ENCODE data around the gene MTSS2.

The MTSS2 gene, protein sequence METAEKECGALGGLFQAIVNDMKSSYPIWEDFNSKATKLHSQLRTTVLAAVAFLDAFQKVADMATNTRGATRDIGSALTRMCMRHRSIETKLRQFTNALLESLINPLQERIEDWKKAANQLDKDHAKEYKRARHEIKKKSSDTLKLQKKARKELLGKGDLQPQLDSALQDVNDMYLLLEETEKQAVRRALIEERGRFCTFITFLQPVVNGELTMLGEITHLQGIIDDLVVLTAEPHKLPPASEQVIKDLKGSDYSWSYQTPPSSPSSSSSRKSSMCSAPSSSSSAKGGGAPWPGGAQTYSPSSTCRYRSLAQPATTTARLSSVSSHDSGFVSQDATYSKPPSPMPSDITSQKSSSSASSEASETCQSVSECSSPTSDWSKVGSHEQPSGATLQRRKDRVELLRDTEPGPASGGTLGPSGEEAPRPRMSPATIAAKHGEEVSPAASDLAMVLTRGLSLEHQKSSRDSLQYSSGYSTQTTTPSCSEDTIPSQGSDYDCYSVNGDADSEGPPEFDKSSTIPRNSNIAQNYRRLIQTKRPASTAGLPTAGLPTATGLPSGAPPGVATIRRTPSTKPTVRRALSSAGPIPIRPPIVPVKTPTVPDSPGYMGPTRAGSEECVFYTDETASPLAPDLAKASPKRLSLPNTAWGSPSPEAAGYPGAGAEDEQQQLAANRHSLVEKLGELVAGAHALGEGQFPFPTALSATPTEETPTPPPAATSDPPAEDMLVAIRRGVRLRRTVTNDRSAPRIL

DNA sequence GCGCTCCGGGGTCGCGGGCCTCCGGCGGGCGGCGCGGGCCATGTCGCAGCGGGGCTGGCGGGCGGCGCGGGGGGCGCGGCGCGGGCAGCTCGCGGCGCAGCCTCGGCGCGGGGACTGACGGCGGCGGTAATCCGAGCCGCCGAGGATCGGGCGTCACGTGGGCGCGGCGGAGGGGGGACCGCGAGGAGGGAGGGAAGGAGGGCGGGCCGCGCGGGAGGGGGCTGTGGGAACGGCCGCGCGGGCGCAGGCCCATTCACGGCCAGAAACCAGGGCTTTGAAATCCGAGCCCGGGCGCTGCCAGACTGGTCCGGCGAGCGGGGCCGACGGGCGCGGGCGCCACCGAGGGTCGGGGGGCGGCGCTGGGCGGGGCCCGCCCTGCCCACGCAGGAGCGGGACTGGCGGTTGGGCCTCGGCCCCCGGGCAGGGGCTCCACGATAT is at the start of gene MTSS2:
MTSS2 (minus strand) TSS at position 116 of the 438 bp plus-strand sequence. CDS start 262 bp downstream, outside the sequence.
- DNase-seq, result no peak

DNA sequence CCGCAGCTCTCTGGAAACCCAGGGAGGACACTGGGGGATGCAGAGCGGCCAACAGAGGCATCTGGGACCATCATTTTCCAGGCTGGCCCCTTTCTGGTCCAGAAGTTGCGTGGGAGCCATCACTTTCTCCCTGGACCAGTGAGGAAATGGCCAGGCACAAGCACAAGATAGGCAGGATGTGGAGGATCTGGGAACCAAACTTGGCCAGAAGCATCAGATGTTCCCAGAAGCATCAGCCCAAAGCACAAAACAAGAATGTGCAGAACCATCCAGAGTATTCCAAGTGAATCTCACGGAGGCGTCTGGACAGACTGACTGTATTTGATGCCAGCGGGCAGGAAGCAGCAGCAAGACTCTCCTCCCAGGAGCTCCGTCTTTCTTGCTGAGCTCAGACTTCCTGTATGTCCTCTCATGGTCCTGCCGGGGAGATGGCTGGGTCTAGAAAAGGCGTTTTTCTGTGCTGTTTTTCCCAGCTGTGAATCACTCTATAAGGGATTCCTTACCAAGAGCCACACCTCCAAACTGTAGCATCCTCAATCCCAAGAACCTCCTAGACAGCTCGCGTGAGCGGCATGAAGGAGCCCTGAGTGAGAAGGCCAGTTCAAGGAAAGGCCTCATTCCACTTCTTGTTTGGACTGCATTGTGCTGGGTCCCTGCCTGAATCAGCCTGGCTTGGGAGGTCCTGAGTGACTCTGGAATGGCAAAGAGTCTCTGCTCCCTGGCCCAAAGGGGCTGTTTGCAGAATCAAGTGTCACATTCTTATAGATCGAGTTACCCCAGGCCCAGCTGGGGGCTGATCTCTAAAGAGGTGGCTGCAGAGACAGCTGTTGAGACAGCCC is 49.5 kb upstream of the MTSS2 start:
- no peak for DNase-seq

DNA sequence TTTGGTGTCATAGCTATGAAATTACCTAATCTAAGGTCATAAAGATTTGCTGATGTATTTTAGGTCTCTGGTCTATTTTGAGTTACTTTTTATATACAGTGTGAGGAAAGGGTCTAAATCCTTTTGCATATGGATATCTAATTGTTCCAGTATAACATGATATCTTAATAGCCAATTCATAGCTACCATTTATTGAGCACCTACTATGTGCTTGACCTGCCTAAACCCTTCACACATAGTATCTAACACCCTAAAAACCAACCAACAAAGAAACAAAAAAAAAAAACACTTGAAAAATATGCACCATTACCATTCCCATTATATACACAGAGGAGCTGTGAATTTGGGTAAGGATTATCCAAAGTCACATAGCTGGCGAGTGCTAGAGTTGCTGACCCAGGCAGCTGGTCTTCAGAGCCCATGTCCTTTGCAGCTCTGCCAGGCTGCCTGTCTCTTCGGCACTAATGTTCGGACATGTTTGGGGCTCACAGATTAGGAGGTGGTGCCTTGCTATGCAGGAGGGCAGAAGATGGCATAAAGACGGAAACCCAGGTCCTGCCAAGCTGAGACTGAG is 48.8 kb upstream of the MTSS2 start:
- DNase-seq, result no peak

DNA sequence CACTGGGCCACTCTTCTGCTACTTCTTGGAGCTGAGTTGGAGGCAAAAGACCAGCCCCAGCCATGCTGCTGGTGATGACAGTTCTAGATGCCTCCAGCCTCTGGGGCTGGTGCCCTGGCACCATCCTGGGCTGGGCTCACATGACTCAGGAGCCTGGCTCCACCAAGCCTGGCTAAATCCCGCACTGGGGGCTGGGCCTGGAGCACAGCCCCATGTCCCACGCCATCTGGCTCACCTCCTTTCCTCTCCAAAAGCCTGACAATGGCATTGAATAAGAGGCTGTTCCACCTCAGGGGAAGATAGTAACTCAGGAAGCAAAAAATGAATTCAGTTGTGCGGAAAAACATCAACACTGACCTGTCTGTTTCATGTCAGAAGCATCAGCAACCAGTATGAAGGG is 45.1 kb upstream of the MTSS2 start:
- no peak for DNase-seq

DNA sequence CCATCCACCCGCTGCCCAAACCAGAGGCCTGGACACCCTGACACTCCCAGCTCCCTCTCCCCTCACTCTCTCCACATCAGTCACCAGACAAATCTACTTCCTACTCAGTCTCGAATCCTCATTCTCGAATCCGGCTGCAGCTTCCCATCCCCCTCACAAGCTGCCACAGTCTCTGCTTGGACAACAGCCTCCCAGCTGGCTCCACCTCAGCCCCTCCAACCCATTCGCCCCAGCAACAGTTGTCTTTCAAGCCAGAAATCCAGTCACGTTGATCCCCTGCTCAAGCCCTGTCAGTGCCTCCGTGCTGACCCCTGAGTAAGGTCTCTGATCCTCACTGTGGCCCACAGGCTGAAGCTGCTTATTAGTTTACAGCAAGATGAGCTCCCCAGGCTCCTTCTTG is 44.2 kb upstream of the MTSS2 start:
- DNase-seq, result no peak

DNA sequence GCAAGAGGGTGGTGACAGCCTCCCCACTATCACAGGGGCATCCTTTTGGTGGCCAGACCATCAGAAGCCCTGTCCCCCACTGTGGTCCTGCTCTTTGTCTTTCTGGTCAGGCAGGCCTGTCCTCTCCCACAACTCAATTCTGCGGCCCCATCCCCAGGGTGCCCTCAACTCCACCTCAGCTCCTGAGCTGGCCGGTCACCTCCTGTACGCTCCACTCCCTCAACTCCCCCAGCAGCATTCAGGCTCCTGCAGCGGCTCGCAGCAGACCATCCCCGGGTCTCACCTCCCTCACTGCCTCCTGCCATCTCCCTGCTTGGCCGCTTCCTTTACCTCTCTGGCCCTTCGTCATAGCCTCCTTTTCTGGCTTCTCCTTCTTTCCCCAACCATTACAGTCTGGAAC is 43.4 kb upstream of the MTSS2 start:
- DNase-seq, result no peak

DNA sequence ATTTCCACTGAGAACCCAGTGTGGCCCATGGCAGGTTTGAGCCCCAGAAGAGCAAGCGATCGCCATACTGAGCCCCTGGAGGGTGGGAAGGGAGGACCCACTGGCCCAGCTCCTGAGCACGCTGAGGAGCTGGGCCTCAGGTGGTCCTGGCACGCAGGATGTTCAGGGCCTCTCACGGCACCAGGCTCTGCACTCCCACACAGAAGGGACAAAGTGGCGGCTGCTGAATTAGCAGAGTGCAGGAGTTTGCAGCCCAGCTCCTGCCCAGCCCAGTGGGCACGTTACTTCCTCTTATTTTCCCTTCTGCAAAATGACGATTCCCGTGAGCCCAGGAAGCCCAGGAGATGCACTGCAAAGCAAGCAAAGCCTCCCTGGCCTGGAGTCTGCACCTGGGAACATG is 42.3 kb upstream of the MTSS2 start:
- no peak for DNase-seq

DNA sequence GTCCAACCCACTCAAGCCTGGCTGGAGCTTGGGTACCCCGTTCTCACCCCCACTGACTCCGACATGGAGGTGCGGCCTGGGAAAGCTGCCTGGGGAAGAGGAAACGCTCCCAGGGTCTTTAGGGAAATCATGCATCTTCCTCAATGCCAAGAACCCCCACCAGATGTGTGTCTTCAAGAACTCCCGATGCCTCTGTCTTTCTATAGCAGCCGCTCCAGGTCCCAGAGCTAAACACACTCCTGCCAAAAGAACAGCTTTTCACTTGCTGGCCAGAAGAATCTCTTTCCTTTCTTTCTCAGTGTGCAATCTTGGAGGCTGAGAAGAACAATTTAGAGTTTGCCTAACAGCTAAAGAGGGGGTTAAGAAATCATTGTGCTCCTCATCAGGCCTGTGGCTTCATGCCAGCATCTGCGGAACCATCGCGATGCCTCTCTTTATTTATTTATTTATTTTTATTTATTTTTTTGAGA is 41.1 kb upstream of the MTSS2 start:
- no peak for DNase-seq

DNA sequence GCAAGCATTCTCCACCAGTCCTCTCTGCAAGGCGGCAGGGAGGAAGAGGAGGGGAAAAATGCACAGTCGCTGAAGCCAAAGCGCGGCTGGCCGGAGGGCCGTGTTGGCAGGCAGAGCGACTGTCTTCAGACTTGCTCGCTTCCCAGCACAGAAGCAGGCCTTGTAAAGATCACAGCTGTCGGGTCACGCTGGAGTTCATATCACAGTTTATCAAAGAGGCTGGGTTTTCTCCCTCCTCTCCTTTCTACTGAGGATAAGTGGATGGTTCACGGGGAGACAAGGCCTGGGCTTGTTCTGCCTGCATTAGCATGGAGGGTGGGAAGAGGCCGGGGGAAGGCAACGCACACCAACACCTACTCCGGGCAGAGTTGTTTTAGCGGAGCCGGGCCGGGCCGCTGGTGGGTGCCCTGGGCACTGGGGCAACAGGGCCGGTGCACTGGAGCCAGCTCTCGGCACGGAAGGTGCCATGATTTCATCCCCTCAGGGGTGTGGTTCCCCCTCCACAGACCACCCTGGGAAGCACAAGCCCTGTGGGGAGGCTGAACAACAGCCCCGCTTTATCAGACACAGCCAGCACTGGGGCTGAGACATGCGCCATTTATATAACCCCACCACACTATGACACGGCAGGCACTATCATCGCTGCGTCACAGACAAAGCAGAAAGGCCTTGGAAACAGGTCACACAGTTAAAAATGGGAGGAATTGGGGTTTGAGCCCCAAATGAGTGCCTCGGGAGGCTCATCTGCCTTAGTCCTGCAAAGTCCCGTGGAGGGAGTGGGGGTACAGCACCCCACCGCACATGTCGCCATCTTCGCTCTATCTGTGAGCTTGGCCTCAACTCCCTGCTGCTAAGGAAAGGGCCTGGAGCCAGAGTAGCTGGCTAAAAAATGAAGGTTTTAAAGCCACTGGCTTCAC is 40.3 kb upstream of the MTSS2 start:
- no peak for DNase-seq

DNA sequence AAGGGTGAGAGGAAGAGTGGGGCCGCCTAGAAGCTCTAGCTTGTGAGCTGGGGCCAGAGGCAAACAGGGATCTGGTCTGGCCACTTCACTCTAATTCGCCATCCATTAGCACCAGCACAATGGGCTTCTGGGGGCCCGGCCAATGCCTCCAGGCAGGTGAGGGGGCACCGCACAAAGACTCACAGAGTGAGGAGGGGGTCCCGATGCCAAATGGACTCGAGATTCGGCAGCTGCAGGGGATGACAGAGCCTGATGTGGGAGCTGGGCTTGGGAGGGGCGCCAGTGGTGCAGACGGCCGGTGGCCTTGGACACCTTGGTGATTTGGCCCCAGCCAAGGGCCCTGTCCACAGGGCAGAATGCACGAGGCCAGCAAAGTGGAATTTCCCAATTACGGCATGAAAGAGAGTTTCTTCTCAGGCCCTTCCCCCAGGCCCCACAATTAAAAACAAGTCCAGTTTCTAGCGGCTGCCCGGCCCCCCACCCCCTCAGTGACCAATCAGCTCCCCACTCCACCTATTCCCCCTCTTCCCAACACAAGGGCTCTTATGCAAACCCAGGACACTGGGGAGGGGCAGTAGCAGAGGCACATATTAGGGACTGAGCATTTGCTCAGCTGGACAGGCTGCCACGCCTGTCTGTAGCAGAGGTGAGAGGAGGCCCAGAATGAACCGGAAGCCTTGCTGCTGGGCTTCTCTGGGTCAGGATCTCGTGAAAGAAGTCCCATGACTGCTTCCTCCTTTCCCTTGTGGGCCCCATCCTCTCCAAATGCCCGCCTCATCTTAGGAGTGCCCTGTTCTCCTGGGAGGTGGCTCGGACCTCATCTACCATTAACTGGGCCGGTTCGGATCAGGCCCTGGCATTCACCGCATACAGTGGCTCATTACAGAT is 39.4 kb upstream of the MTSS2 start:
- no peak for DNase-seq

DNA sequence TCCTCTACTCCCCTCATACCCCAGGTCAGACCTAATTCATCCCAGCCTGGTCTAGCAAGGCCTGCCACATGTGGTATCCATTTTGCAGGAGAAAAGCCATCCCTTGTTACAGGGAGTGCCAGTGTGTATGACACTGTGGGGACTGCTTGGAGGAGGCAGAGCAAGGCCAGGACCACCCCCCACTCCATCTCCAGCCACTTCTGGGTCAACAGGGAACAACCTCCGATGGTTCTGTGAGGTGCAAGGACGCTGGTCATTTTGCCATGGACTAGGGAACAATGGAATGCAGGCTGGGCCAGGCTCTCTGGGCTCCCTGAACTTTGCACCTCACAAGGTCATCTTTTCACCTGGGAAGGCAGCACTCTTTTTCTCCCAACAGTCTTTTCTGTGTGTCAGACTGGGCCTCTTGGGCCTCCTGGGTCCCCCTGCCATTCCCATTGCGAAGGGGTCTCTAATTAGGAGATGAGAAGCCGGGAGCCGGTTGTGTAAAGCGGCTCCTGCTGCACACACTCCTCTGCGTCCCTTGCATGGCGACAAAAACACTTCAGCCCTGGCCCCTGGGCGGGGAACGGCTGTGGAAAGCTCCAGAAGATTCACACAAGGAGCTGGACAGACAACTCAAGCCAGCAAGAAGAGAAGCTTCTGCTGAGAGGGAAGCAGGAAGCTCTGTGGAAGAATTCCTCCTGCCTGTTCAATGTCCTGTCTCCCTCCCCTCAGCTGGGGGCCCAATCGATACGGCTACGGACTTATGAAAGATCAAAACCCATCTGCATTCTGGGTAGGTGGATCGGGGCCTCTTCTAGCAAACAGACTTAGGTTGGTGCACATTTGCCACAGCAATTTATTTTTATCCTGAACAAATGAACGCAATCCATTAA is 38.5 kb upstream of the MTSS2 start:
- DNase-seq, result no peak

DNA sequence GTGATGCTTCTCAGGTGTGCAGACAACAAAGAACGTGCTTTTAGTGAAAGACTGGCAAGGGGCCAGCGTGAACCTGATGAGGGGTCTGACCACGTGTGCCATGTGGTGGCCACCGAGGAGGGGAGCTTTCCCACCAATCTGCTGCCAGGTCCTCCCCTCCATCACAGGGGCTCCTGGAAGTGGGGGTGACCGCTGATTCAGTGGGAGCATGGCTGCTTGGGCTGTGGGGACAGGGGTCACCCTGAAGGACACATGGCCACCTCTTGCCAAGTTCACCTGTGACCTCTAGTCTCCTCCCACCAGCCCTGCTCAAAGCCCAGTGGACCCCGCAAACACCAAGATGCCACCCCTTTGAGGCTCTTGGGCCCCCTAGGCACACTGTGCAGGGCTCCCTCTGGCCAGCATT is 37.9 kb upstream of the MTSS2 start:
- DNase-seq, result no peak

DNA sequence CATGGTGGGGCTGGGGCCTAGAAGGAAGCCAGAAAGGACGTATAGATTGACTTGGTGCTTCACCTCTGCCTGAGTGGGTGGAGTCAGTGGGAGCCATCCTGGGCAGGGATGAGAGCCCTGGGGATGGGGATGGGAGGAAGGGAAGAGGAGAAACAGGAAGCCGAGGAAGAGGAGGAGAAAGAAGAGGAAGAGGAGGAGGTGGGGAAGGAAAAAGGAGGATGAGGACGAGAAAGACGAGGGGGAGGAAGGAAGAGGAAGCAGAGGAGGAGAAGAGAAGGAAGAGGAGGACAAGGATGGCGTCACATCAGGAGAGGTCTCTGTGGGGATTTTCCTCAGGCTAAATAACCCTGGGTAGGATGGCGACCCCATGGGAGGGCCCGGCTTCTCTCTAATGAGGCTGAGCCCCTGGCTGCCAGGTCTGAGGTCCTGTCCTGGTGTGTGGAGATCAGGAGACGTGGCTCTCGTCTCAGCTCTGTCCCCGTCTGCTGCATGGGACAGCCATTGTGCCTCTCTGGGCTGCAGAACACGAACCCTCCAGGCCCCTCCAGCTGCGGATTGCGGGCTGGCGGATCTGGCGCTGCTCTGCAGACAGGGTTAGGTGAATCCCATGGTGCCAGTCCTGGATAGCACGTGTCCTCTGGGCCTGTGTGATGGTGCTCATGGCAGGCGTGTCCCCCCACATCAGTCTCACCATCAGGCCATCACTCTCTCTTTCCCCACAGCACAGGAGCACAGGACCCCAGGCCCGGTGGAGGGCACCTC is 35.5 kb upstream of the MTSS2 start:
- no peak for DNase-seq

DNA sequence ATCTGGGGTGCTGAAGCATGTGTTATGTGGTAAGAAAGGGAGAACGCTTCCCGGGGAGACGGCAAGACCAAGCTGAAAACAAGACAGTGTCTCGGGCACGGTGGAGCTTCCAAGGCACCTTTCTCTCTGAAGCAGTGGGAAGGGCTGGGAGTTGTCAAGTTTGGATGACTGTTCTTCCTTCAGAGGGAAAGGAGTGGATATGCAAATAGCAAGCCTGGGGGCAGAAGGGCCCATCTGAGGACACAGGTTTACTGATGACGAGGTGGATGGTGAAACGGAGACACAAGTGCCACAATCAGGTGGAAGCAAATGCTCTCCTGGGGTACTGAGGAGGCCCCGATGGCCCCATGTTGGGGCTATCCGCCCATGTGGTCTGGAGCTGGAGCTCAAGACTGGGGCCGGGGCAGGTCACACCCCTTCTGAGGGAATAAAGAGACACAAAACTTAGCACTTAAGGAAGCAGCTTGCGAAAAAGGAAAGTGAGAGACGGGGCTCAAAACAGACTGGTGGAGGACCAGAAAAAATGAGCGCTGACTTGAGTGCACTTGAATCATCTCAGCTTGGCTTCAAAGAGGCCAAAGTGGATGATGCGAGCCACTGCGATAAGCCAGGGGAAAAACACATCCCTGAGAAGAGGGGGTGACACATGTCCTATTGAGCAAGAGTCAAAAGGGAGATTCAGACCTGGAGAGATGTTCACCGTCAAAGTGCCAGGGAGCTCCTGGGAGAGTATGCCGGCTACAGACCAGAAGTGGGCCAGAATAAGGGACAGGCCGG is 34.8 kb upstream of the MTSS2 start:
- DNase-seq, result no peak

DNA sequence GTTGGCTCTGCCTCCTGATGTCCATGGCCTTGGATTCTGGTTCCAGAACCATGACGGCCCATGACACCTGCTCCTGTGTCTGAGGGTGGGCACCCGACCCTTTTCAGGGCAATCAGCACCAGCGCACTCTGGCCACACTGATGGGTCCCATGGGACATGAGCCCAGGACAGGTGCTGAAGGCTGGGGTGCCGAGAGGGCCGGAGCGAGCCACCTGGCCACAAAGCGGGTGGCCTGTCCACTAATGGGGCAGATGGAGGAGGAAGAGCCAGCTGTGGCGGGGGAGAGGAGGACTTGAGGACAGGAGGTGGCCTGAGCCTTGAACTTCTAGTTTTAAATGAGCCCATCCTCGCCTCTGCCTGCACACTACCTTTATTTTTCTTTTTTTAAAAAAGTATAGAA is 31.2 kb upstream of the MTSS2 start:
- no peak for DNase-seq

DNA sequence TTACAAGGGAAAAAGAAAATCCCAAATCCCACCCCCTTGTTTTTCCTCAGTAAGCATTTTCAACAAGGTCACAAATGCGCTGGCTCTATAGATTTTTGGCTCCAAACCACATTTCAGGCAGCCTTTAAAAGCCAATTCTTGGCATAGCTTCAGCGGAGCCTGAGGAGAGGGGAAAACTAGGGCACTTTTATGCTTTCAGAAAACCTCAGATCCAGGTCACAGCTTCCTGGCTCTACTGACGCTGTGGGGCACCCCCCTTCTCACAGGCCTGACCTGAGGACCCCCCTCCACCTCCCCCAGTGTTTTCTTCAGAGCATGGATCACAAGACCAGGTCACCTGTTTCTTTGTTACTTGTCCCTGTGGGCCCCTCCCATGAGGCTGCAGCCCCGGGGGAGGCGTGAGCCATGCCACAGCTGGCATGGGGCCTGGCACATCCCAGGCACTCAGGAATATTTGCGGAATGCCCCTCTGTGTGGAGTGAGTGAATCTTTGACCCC is 30.1 kb upstream of the MTSS2 start:
- DNase-seq, result no peak

DNA sequence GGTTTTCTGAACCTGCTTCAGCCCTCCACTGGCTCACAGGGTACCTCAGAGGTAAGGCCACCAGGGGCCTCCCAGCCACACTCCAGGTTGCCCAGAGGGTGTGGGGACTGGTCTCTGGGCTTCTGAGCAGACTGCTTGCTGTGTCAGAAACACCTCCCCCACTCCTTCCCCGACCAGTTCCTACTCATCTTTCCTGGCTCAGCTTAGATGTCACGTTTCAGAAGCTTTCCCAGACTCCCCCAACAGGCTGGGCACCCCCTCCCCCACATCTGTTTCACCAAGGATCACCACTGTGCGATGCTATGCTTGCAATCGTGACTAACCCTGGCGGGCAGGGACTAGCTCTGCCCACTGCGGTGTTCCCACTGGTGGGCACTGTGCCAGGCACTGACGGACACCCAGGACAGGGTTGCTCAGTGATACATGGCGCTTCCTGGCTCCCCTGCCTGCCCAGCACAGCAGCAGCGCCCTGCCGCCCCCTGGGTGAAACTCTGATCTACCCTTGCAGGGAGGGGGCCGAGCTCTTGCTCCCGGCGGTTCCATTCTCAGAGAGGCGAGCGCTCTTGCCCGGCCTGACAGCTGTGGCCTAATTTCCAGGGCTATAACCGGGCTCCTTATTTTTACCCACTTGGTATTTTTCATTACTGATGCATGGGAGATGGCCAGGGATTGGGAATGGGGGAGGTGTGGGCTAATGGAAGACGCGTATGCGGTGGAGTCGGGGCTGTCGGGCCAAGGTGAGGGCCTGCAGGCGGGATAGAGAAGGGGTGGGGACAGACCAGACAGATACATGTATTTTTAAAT is 29.4 kb upstream of the MTSS2 start:
- no peak for DNase-seq
